Hepatocyte (in vitro differentiated cells): ENCODE results near the gene PPME1. TPM values are rescaled to one million over a fixed set of nuclear protein-coding genes. Genes with fewer than 3 reads are reported as not detected.
A peak's percentile ranks its signal among the peaks of the same experiment; 100 is the strongest.

Source experiments
- DNase-seq: peaks from one replicate; pipeline ENCODE4 v3.0.0-alpha.2; 2016; ENCODE audit warnings: low spot score
- H2AFZ ChIP-seq: fragments of 200-600 bp; sonication (generic); 2 replicates; pipeline ENCODE4 v1.6.0; 2016; ENCODE audit warnings: antibody characterized with exemption, mild to moderate bottlenecking
- H3K27ac ChIP-seq: fragments of 200-600 bp; sonication (generic); 2 replicates; pipeline ENCODE4 v1.5.1; 2016; ENCODE audit warnings: mild to moderate bottlenecking
- H3K27me3 ChIP-seq: fragments of 200-600 bp; sonication (generic); 2 replicates; pipeline ENCODE4 v1.6.1; 2016
- H3K36me3 ChIP-seq: fragments of 200-600 bp; sonication (generic); replicated peaks from 2 replicates; pipeline ENCODE4 v1.5.1; 2016; ENCODE audit warnings: low read depth; ENCODE audit not compliant: insufficient read depth
- H3K4me1 ChIP-seq: fragments of 200-600 bp; sonication (generic); 2 replicates; pipeline ENCODE4 v1.5.1; 2016; ENCODE audit warnings: mild to moderate bottlenecking, moderate library complexity; ENCODE audit not compliant: insufficient read depth
- H3K4me2 ChIP-seq: fragments of 200-600 bp; sonication (generic); 2 replicates; pipeline ENCODE4 v1.6.0; 2016
- H3K4me3 ChIP-seq: fragments of 200-600 bp; sonication (generic); 2 replicates; pipeline ENCODE4 v1.5.1; 2016; ENCODE audit warnings: mild to moderate bottlenecking
- H3K79me2 ChIP-seq: fragments of 200-600 bp; sonication (generic); 2 replicates; pipeline ENCODE4 v1.6.0; 2017; ENCODE audit warnings: mild to moderate bottlenecking
- H3K9me2 ChIP-seq: fragments of 200-600 bp; sonication (generic); replicated peaks from 2 replicates; pipeline ENCODE4 v1.6.0; 2017; ENCODE audit warnings: mild to moderate bottlenecking; ENCODE audit not compliant: insufficient read depth
- H3K9me3 ChIP-seq: fragments of 200-600 bp; sonication (generic); 2 replicates; pipeline ENCODE4 v1.5.1; 2016; ENCODE audit warnings: low read depth, mild to moderate bottlenecking
- H4K20me1 ChIP-seq: fragments of 200-600 bp; sonication (generic); 2 replicates; pipeline ENCODE4 v1.6.0; 2016; ENCODE audit warnings: mild to moderate bottlenecking; ENCODE audit not compliant: insufficient read depth, poor library complexity, severe bottlenecking
- EZH2 ChIP-seq: fragments of 200-600 bp; sonication (generic); IDR thresholded peaks from 2 replicates; pipeline ENCODE4 v1.6.1; 2016; ENCODE audit warnings: antibody characterized with exemption, mild to moderate bottlenecking, borderline replicate concordance
- EZH2phosphoT487 ChIP-seq: fragments of 200-600 bp; sonication (generic); IDR thresholded peaks from one replicate; pipeline ENCODE4 v1.6.1; 2018; ENCODE audit warnings: antibody characterized with exemption, mild to moderate bottlenecking, low read depth, moderate library complexity; ENCODE audit not compliant: unreplicated experiment, severe bottlenecking
- WGBS: methylation state at CpG from one replicate; pipeline ENCODE4 v1.1.6; 2016; ENCODE audit warnings: low lambda C conversion rate; ENCODE audit errors: missing lambda C conversion rate; 5-methylcytosine and 5-hydroxymethylcytosine counted together
- polyA plus RNA-seq: library from polyadenylated mRNA; unstranded; fragments of >200 nt; fragmentation: Nextera tagmentation; extraction: Ambion mirVana; gene quantifications from 2 replicates; pipeline ENCODE4 v1.2.1, GENCODE V29; 2016
- total RNA-seq: library from RNA; depleted of rRNA; stranded (reverse); fragments of >200 nt; gene quantifications from 2 replicates; pipeline ENCODE4 v1.2.3, GENCODE V29; 2014
- TF ChIP-seq, protein P1 (sequence below): fragments of 200-600 bp; sonication (generic); IDR thresholded peaks from 2 replicates; pipeline ENCODE4 v1.5.1; 2016; ENCODE audit warnings: antibody characterized with exemption, mild to moderate bottlenecking; ENCODE audit not compliant: poor library complexity

PPME1 gene
- total and polyA plus RNA-seq, 2 experiments from 2014 or later, result 25.2 to 45.7 TPM

DNA sequence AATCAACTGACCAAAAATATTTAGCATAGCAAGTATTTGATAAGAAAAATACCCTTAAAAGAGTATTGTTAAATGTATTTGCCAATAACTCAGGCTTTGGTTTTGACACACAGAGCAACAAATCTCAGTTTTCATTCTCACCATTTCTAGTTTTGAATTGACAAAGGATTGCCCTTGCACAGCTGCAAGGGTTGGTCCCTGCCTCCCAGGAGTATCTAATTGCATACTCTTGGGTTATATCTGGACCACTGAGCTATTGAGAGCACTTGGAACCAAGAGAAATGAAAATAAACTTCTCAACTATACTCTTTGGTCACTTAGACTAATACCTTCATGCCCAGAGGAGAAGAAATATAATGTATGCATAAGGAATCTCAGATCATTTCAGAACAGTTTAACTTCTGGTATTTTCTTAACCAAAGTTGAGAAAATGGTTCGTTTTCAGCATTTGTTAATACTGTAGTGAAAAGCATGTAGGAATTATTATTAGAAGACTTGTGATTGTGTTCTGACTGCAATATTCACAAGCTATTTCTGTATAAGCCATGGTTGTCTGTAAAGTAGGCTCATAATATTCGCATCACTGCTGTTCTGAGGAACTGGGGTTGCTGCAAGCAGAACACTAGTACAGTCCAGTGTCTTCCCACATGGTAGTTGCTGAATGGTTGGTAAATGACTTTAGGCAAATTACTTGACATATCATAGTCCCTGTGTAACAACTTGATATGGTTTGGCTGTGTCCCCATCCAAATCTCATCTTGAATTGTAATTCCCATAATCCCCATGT lies 8.2 kb upstream of the PPME1 start:
- Histone ChIP-seq H3K9me3 (no peaks in the 10 kb centered on the region), H3K4me1 (no peaks in the 10 kb centered on the region), H3K27me3 (no peaks in the 10 kb centered on the region), H3K27ac (no peak overlapping the region), H3K79me2 (peaks cover 3% of the 10 kb centered on the region), H3K9me2 (no peaks in the 10 kb centered on the region), H3K4me3 (no peak overlapping the region), H2AFZ (no peak overlapping the region), H3K4me2 (no peak overlapping the region), H4K20me1 (no peaks in the 10 kb centered on the region), H3K36me3 (no peaks in the 10 kb centered on the region)
- no peak for TF ChIP-seq EZH2phosphoT487
- TF ChIP-seq EZH2, result no peak
- TF ChIP-seq, protein P1, sequence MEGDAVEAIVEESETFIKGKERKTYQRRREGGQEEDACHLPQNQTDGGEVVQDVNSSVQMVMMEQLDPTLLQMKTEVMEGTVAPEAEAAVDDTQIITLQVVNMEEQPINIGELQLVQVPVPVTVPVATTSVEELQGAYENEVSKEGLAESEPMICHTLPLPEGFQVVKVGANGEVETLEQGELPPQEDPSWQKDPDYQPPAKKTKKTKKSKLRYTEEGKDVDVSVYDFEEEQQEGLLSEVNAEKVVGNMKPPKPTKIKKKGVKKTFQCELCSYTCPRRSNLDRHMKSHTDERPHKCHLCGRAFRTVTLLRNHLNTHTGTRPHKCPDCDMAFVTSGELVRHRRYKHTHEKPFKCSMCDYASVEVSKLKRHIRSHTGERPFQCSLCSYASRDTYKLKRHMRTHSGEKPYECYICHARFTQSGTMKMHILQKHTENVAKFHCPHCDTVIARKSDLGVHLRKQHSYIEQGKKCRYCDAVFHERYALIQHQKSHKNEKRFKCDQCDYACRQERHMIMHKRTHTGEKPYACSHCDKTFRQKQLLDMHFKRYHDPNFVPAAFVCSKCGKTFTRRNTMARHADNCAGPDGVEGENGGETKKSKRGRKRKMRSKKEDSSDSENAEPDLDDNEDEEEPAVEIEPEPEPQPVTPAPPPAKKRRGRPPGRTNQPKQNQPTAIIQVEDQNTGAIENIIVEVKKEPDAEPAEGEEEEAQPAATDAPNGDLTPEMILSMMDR, result no peak
- 94% methylated on average over 2 of the region's 2 CpGs for WGBS
- DNase-seq, result no peak

GRCh38 chr11:74168838-74169237 lies 2.3 kb upstream of the PPME1 start:
- H3K27ac ChIP-seq, result no peak overlapping the region
- H3K79me2 ChIP-seq, result peaks cover 46% of the 10 kb centered on the region
- TF ChIP-seq, protein P1, result no peak
- TF ChIP-seq EZH2phosphoT487, result no peak
- no peak for TF ChIP-seq EZH2
- no peak overlapping the region for H2AFZ ChIP-seq
- H3K9me3 ChIP-seq, result no peaks in the 10 kb centered on the region
- 81% methylated on average over 3 of the region's 3 CpGs for WGBS
- H3K9me2 ChIP-seq, result no peaks in the 10 kb centered on the region
- H4K20me1 ChIP-seq, result no peaks in the 10 kb centered on the region
- H3K4me3 ChIP-seq, result no peak overlapping the region
- H3K36me3 ChIP-seq, result no peaks in the 10 kb centered on the region
- peaks cover 21% of the 10 kb centered on the region for H3K4me1 ChIP-seq
- peak overlapping the region; percentile 81 for H3K4me2 ChIP-seq
- no peaks in the 10 kb centered on the region for H3K27me3 ChIP-seq
- no peak for DNase-seq

DNA sequence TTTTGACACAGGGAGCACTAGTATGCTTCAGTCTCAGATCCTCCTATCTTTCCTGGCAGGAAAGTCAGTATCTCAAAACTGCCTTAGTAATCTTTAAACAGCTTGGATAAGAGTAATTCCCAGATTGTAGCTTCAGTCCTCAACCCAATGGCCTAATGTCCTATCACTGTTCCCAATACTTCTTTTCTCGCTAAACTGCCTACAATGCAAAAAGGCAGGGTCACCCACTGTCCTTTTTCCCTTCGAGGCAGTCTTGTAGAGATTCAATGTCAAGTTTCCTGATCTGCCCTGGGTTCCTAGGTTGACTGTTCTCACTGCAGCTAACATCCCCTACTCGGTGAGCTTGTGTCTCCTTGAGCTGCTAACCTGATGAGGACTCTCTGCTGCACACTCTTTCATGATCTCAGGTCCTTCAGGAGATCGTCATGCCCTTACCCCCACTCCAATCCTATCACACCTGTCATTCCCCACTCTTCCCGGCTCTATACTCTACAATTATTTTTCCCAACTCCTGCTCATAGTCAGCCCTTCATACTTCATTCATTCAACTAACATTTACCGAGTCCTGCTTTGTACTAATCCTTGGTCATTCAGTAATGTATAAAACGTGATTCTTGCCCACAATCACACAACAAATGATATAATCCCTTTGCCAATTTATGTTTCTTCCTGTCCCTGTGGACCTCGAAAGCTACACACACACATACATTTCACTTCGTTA lies 1.2 kb upstream of the PPME1 start:
- no peaks in the 10 kb centered on the region for H3K9me2 ChIP-seq
- H3K4me2 ChIP-seq, result peak overlapping the region; percentile 81
- H3K27me3 ChIP-seq, result no peaks in the 10 kb centered on the region
- peak overlapping the region; percentile 51 for H3K4me3 ChIP-seq
- no peak for TF ChIP-seq EZH2
- no peak for TF ChIP-seq EZH2phosphoT487
- TF ChIP-seq, protein P1, result no peak
- peak overlapping the region; percentile 39 for H3K27ac ChIP-seq
- no peaks in the 10 kb centered on the region for H3K9me3 ChIP-seq
- DNase-seq, result no peak
- 14% methylated on average over 9 of the region's 9 CpGs for WGBS
- H3K79me2 ChIP-seq, result peaks cover 57% of the 10 kb centered on the region
- no peaks in the 10 kb centered on the region for H3K36me3 ChIP-seq
- peak overlapping the region; percentile 88 for H2AFZ ChIP-seq
- H3K4me1 ChIP-seq, result peaks cover 21% of the 10 kb centered on the region
- H4K20me1 ChIP-seq, result no peaks in the 10 kb centered on the region
